WTC11 (cell line): ENCODE results near the gene MISFA. TPM values are rescaled to one million over a fixed set of nuclear protein-coding genes. Genes with fewer than 3 reads are reported as not detected.

Experiments used
- ELF4 ChIP-seq: sonication (generic); formaldehyde crosslinking; IDR thresholded peaks from 2 replicates; pipeline ENCODE4 v1.8.1; 2022; ENCODE audit warnings: low read depth, mild to moderate bottlenecking, moderate library complexity, missing genetic modification reagents
- FOXK1 ChIP-seq: sonication (generic); formaldehyde crosslinking; IDR thresholded peaks from 2 replicates; pipeline ENCODE4 v1.8.0; 2022; ENCODE audit warnings: mild to moderate bottlenecking, moderate library complexity, missing genetic modification reagents
- GABPB1 ChIP-seq: sonication (generic); formaldehyde crosslinking; IDR thresholded peaks from 2 replicates; pipeline ENCODE4 v1.8.1; 2023; ENCODE audit warnings: mild to moderate bottlenecking, missing genetic modification reagents
- GRHL2 ChIP-seq: fragments of 250-450 bp; sonication (Bioruptor Pico); IDR thresholded peaks from 2 replicates; pipeline ENCODE4 v1.8.0; 2022; ENCODE audit warnings: mild to moderate bottlenecking, moderate library complexity; ENCODE audit not compliant: insufficient replicate concordance, severe bottlenecking
- GTF2I ChIP-seq: fragments of 250-450 bp; sonication (Bioruptor Pico); conservative IDR thresholded peaks from 2 replicates; pipeline ENCODE4 v1.4.0; 2021; ENCODE audit warnings: mild to moderate bottlenecking
- HMGA2 ChIP-seq: fragments of 250-450 bp; sonication (Bioruptor Pico); IDR thresholded peaks from 2 replicates; pipeline ENCODE4 v1.4.0; 2021; ENCODE audit warnings: mild to moderate bottlenecking, moderate library complexity
- IRF2 ChIP-seq: sonication (generic); formaldehyde crosslinking; IDR thresholded peaks from 2 replicates; pipeline ENCODE4 v1.8.0; 2022; ENCODE audit warnings: low read depth, missing genetic modification reagents, borderline replicate concordance
- JAZF1 ChIP-seq: fragments of 250-450 bp; sonication (Bioruptor Pico); IDR thresholded peaks from 2 replicates; pipeline ENCODE4 v1.9.0; 2021; ENCODE audit warnings: moderate library complexity, mild to moderate bottlenecking, inconsistent platforms
- JUN ChIP-seq: sonication (generic); formaldehyde crosslinking; IDR thresholded peaks from 2 replicates; pipeline ENCODE4 v1.8.0; 2023; ENCODE audit warnings: mild to moderate bottlenecking, missing genetic modification reagents
- NFATC4 ChIP-seq: fragments of 250-450 bp; sonication (Bioruptor Pico); IDR thresholded peaks from 2 replicates; pipeline ENCODE4 v1.9.0; 2021; ENCODE audit warnings: mild to moderate bottlenecking
- NR2C2 ChIP-seq: sonication (generic); formaldehyde crosslinking; IDR thresholded peaks from 2 replicates; pipeline ENCODE4 v1.8.0; 2022; ENCODE audit warnings: mild to moderate bottlenecking, missing genetic modification reagents
- OVOL2 ChIP-seq: fragments of 250-450 bp; sonication (Bioruptor Pico); IDR thresholded peaks from 2 replicates; pipeline ENCODE4 v1.9.0; 2021; ENCODE audit warnings: mild to moderate bottlenecking, borderline replicate concordance
- SP1 ChIP-seq: sonication (generic); formaldehyde crosslinking; conservative IDR thresholded peaks from 2 replicates; pipeline ENCODE4 v1.8.1; 2022; ENCODE audit warnings: missing genetic modification reagents
- STAT6 ChIP-seq: sonication (generic); formaldehyde crosslinking; conservative IDR thresholded peaks from 2 replicates; pipeline ENCODE4 v1.8.1; 2023; ENCODE audit warnings: mild to moderate bottlenecking, low read depth, missing genetic modification reagents, moderate library complexity
- TEAD1 ChIP-seq: sonication (generic); formaldehyde crosslinking; IDR thresholded peaks from 2 replicates; pipeline ENCODE4 v1.8.0; 2022; ENCODE audit warnings: mild to moderate bottlenecking, missing genetic modification reagents
- ZMAT4 ChIP-seq: fragments of 250-450 bp; sonication (Bioruptor Pico); IDR thresholded peaks from 2 replicates; pipeline ENCODE4 v1.9.0; 2021; ENCODE audit warnings: mild to moderate bottlenecking
- ZNF232 ChIP-seq: sonication (generic); formaldehyde crosslinking; IDR thresholded peaks from 2 replicates; pipeline ENCODE4 v1.8.0; 2022; ENCODE audit warnings: mild to moderate bottlenecking, missing genetic modification reagents
- ZNF263 ChIP-seq: sonication (generic); formaldehyde crosslinking; IDR thresholded peaks from 2 replicates; pipeline ENCODE4 v1.8.1; 2022; ENCODE audit warnings: low read depth, mild to moderate bottlenecking, moderate library complexity, missing genetic modification reagents
- ZNF423 ChIP-seq: fragments of 250-450 bp; sonication (Bioruptor Pico); IDR thresholded peaks from 2 replicates; pipeline ENCODE4 v2.1.2; 2022; ENCODE audit warnings: mild to moderate bottlenecking, moderate library complexity
- total RNA-seq: library from RNA; stranded (reverse); gene quantifications from 3 replicates; pipeline ENCODE4 v1.2.3, GENCODE V29; 2021
- TF ChIP-seq, protein P1 (sequence below): sonication (generic); formaldehyde crosslinking; IDR thresholded peaks from 2 replicates; pipeline ENCODE4 v1.8.1; 2023; ENCODE audit warnings: mild to moderate bottlenecking, moderate library complexity, missing genetic modification reagents
- TF ChIP-seq, protein P2 (sequence below): fragments of 250-450 bp; sonication (Bioruptor Pico); IDR thresholded peaks from 2 replicates; pipeline ENCODE4 v2.1.2; 2022; ENCODE audit warnings: mild to moderate bottlenecking, moderate library complexity
- TF ChIP-seq, protein P3 (sequence below): sonication (generic); formaldehyde crosslinking; IDR thresholded peaks from 2 replicates; pipeline ENCODE4 v1.8.1; 2023; ENCODE audit warnings: mild to moderate bottlenecking, missing genetic modification reagents, borderline replicate concordance
- TF ChIP-seq, protein P4 (sequence below): fragments of 250-450 bp; sonication (Bioruptor Pico); IDR thresholded peaks from 2 replicates; pipeline ENCODE4 v1.9.0; 2021; ENCODE audit warnings: mild to moderate bottlenecking, borderline replicate concordance

MISFA gene
- total RNA-seq, 1 experiment from 2014 or later: 3.2 TPM

DNA sequence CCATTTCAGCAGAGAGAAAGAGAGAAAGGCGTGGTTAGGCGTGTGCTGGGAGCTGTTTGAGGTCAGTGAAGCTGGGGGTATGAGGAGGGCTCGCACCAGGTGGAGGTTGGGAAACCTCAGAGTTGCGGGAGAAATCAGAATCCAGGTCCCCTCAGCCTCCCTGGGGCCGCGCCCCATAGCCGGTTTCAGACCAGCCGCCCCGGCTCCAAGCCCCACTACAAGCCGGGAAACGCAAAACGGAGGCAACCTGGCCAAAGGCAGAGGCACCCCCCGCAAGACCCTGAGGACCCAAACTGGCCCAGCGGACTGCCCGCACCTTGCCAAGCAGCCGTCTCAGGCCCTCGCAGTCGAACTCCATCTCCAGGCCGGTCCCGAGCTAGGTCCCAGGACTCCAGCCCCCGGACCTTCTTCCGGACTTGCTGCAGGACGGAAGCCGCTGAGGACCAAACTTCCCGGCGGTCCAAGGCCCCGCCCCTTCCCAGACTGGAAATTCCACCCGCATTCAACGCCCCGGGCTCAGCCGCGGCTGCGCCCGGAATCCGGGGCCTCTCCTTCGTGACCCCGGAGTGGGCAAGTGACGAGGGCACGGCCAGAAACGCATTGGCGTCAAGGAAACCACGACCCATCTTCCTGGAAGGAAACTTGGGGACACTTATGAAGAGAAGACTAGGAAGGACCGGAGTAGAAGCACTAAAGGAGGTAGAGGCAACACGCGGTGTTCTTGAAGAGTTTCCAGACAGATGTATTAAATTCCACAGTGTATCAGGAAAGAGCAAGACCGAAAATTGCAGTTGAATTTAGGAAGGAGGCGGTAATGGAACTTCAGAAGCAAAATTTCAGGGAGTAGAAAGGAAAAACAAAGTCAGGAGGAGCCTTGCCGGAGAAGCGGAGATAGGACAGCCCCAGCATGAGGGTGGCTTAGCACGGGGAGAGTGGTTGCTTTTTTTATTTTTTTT is 11.0 kb upstream of the MISFA start, which contains the start of gene UEVLD (continued):
- no peak for TF ChIP-seq NR2C2 (CRISPR knock-in tag)
- TF ChIP-seq TEAD1: peak; percentile 57
- no peak for TF ChIP-seq NFATC4 (CRISPR knock-in tag)
- TF ChIP-seq ZNF263: no peak
- no peak for TF ChIP-seq ZMAT4 (CRISPR knock-in tag)
- peak; percentile 52; the same call in 1 of the 2 replicates for TF ChIP-seq GABPB1 (CRISPR knock-in tag)
- TF ChIP-seq ZNF423 (CRISPR knock-in tag): no peak
- TF ChIP-seq, protein P1, sequence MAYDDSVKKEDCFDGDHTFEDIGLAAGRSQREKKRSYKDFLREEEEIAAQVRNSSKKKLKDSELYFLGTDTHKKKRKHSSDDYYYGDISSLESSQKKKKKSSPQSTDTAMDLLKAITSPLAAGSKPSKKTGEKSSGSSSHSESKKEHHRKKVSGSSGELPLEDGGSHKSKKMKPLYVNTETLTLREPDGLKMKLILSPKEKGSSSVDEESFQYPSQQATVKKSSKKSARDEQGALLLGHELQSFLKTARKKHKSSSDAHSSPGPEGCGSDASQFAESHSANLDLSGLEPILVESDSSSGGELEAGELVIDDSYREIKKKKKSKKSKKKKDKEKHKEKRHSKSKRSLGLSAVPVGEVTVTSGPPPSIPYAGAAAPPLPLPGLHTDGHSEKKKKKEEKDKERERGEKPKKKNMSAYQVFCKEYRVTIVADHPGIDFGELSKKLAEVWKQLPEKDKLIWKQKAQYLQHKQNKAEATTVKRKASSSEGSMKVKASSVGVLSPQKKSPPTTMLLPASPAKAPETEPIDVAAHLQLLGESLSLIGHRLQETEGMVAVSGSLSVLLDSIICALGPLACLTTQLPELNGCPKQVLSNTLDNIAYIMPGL (CRISPR knock-in tag): peak; percentile 60; the same call in 1 of the 2 replicates
- no peak for TF ChIP-seq JAZF1 (CRISPR knock-in tag)
- TF ChIP-seq GRHL2 (CRISPR knock-in tag): no peak
- TF ChIP-seq ZNF232: 0 out of 2 replicates have a peak, but pooled peaks have one; percentile 71
- TF ChIP-seq GTF2I: no peak
- TF ChIP-seq STAT6 (CRISPR knock-in tag): no peak
- TF ChIP-seq HMGA2: no peak
- peak; percentile 70 for TF ChIP-seq SP1
- TF ChIP-seq JUN (CRISPR knock-in tag): no peak
- TF ChIP-seq OVOL2: no peak
- TF ChIP-seq FOXK1 (CRISPR knock-in tag): no peak
- TF ChIP-seq, protein P2, sequence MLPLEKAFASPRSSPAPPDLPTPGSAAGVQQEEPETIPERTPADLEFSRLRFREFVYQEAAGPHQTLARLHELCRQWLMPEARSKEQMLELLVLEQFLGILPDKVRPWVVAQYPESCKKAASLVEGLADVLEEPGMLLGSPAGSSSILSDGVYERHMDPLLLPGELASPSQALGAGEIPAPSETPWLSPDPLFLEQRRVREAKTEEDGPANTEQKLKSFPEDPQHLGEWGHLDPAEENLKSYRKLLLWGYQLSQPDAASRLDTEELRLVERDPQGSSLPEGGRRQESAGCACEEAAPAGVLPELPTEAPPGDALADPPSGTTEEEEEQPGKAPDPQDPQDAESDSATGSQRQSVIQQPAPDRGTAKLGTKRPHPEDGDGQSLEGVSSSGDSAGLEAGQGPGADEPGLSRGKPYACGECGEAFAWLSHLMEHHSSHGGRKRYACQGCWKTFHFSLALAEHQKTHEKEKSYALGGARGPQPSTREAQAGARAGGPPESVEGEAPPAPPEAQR: no peak
- TF ChIP-seq, protein P3, sequence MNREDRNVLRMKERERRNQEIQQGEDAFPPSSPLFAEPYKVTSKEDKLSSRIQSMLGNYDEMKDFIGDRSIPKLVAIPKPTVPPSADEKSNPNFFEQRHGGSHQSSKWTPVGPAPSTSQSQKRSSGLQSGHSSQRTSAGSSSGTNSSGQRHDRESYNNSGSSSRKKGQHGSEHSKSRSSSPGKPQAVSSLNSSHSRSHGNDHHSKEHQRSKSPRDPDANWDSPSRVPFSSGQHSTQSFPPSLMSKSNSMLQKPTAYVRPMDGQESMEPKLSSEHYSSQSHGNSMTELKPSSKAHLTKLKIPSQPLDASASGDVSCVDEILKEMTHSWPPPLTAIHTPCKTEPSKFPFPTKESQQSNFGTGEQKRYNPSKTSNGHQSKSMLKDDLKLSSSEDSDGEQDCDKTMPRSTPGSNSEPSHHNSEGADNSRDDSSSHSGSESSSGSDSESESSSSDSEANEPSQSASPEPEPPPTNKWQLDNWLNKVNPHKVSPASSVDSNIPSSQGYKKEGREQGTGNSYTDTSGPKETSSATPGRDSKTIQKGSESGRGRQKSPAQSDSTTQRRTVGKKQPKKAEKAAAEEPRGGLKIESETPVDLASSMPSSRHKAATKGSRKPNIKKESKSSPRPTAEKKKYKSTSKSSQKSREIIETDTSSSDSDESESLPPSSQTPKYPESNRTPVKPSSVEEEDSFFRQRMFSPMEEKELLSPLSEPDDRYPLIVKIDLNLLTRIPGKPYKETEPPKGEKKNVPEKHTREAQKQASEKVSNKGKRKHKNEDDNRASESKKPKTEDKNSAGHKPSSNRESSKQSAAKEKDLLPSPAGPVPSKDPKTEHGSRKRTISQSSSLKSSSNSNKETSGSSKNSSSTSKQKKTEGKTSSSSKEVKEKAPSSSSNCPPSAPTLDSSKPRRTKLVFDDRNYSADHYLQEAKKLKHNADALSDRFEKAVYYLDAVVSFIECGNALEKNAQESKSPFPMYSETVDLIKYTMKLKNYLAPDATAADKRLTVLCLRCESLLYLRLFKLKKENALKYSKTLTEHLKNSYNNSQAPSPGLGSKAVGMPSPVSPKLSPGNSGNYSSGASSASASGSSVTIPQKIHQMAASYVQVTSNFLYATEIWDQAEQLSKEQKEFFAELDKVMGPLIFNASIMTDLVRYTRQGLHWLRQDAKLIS (CRISPR knock-in tag): no peak
- no peak for TF ChIP-seq ELF4 (CRISPR knock-in tag)
- TF ChIP-seq IRF2 (CRISPR knock-in tag): no peak
- TF ChIP-seq, protein P4, sequence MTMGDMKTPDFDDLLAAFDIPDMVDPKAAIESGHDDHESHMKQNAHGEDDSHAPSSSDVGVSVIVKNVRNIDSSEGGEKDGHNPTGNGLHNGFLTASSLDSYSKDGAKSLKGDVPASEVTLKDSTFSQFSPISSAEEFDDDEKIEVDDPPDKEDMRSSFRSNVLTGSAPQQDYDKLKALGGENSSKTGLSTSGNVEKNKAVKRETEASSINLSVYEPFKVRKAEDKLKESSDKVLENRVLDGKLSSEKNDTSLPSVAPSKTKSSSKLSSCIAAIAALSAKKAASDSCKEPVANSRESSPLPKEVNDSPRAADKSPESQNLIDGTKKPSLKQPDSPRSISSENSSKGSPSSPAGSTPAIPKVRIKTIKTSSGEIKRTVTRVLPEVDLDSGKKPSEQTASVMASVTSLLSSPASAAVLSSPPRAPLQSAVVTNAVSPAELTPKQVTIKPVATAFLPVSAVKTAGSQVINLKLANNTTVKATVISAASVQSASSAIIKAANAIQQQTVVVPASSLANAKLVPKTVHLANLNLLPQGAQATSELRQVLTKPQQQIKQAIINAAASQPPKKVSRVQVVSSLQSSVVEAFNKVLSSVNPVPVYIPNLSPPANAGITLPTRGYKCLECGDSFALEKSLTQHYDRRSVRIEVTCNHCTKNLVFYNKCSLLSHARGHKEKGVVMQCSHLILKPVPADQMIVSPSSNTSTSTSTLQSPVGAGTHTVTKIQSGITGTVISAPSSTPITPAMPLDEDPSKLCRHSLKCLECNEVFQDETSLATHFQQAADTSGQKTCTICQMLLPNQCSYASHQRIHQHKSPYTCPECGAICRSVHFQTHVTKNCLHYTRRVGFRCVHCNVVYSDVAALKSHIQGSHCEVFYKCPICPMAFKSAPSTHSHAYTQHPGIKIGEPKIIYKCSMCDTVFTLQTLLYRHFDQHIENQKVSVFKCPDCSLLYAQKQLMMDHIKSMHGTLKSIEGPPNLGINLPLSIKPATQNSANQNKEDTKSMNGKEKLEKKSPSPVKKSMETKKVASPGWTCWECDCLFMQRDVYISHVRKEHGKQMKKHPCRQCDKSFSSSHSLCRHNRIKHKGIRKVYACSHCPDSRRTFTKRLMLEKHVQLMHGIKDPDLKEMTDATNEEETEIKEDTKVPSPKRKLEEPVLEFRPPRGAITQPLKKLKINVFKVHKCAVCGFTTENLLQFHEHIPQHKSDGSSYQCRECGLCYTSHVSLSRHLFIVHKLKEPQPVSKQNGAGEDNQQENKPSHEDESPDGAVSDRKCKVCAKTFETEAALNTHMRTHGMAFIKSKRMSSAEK (CRISPR knock-in tag): no peak
